ENCODE measurements around the gene FHDC1.

FHDC1 gene

DNA sequence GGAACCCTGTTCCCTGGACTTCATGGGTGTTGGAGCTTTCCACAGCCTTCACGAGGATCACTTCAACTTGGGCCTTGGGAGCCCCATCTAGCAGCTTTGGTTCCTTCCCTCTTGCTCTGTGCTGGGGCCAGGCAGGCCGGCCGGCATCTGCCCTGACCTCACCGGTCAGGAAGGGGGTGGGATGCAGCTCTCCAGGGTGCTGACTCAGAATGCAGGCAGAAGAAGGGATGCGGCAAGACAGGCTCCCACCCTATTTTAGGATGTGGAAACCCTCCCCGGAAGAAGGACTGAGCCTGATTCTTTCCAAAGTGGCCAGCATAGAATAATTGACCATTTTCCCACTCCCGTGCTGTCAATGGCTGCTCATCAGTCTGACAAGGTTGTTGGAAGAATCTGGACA, 47.1 kb downstream of the FHDC1 start:
- DNase-seq = no peak

DNA sequence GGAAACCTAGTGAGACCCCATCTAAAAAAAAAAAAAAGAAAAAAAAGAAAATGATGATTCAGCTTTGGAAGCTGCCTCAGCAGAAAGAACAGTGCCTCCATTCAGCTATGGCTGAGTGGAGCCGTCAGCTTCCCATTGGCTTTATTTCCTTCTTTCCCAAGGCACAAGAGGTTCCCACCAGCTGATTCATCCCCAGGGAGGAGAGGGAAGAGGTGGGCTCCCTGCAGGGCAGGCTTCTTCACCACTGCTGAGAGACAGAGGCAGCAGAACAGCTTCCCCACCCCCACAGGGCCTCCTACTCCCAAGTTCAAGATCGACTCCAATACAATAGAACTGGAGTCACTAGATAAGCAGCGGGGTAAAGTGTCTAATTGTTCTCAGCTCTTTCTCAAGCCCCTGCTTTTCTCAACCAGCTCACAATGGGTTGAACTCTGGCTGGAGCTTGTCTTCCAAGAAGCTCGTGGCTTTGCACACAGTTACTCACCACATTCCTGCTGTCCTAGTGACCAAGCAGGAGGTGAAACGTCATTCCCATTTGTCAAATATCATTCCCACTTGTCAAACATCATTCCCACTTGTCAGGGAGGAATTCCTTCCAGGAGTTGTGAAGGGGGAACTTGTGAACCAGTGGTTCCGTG, 47.8 kb downstream of the FHDC1 start:
- no peak for DNase-seq

GRCh38 chr4:152988721-152989553, 52.8 kb downstream of the FHDC1 start:
- DNase-seq = no peak

- DNase-seq = no peak
These were observed 53.4 kb downstream of the FHDC1 start for GRCh38 chr4:152989554-152989970.

DNA sequence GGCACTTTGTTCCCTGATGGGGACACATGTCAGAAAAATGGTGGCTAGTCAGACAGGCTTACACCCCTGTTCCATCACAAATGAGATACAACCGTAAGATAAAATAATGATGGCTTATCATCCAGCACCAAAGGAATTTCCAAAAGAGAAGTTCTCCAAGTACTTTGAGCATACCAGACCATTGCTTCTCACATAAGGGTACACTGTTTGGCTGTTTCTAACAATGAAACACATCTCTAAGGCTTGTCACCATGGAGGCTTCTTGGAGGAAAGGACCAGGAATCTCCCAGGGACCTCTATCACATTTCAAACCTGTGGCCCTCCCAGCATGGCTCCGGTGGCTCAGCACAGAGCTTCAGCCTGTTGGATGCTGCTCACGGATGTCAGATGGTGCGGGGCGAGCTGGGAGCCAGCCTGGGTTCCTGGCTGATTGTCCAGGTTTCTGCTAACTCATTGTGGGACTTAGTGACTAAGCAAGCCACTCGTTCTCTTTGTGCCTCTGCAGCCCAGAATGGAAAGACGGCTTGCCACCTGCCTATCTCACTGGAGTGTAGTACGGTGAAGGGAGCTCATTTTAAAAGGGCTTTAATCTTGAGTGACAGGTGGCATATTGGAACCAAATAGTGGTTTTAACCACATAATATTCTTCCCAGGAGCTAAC, 54.5 kb downstream of the FHDC1 start:
- no peak for DNase-seq

- no peak for DNase-seq
These were observed 55.3 kb downstream of the FHDC1 start for GRCh38 chr4:152991398-152991797.

- DNase-seq = no peak
These were observed 55.9 kb downstream of the FHDC1 start for GRCh38 chr4:152992027-152992426.

DNA sequence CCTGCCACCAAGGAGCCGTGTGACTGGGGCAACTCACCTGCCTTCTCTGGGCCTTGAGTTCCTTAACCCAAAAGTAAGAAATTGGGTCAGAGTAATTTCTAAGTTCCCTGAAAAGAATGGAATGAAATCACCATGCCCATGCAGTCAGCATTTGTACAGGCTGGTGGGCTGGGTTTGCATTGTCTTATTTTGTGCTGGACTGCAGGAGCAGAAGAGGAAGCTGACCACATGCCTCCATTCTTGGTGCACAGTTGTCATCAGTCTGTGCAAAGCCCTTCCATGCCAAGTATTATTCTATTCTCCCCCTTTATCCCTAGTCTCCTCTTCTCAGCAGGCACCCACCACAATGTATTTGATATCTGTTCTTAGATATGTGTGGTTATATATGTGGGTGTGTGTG, 56.3 kb downstream of the FHDC1 start:
- DNase-seq = no peak

DNA sequence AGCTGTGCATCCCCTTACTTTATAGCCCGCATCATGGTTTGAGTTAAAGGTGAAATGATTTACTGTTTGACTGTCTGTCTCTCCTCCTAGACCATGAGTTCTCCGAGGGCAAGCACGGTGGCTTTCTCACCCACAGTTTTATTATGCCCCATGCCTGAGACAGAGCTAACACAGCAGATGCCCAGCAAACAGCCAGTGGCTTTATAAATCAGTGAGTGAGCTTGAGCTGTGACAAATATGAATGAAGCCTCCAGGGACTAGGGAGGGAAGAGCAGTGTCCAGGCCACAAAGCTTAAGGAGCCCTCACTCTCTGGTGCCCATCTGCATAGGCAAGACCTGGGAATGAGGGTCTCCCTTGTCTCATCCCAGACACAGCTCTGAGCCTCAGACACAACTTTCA, 57.9 kb downstream of the FHDC1 start:
- no peak for DNase-seq

DNA sequence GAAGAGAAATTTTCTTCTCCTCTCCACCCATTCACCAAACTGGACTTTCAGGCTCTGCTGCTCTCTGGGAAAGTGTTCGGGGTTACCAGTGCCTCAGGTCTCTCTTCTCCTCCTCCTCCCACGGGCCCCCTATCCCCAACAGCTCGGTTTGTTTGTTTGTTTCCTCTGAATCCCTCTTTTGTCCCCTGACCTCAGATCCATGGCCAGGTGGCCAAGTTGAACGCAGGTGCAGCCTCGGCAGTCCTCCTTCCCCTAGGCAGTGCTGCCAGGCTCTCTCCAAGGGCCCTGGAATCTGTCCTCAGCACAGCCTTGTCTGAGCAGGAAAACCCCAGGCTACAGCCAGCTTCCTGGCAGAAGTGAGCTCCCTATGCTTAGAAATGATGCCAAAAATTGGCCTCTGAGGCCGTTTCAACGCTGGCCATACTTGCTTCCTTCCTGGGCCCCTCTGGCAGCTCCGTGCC, 60.0 kb downstream of the FHDC1 start:
- DNase-seq = no peak

- no peak for DNase-seq
These were observed 60.5 kb downstream of the FHDC1 start for GRCh38 chr4:152996672-152997071.

GRCh38 chr4:152997288-152997687, 61.2 kb downstream of the FHDC1 start:
- no peak for DNase-seq

- no peak for DNase-seq
These were observed 61.8 kb downstream of the FHDC1 start for GRCh38 chr4:152997771-152998487.

DNA sequence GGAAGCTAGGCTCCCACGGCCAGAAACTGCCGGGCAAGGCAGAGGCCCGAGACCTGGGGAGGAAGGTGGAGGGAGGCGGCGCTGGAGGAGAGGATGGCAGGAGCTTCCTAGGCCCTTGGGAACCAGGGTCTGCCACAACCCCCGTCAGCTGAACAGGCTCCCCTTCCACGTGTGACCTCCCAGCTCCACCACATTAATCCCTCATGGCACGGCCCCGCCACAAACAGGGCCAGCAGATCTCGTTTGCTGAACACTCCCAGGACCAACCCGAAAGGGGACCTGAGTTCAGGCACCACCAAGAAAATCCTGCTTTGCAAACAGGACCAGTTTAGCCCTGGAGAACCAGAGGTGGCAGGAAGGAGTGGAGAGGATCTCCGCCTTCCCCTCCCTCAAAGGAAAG, 62.7 kb downstream of the FHDC1 start:
- no peak for DNase-seq

DNA sequence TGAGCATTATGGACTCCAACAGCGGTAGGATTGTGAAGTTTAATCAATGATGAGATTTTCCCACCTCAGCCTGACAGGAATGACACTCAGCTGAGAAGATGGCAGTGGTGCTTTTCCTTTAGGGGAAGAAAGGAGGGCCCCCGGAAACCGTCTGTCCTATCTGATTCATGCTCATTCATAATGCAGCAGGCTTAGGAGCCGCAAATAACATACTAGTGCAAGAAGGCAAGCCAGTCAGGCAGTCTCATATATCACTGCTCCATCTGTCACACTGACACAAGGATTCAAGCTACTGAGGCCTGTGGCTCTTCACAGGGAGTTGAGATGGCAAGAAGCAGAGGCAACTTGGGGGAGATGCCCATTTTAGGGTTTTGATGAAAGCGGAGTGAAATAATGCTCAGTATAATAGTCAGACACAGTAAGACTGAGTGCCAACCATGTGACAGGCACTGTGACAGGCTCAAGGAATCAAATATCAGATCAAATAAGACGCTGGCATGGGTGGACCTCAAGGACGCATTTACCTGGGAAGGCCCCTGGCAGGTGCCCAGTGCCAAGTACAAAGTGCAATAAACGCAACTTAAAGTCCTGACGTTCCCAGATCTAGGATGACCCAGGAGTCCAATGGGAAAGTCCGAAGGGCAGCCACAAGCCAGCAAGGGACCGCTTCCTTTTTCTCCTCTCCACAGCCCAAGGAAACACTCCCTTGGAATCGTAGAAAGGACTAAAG, 63.4 kb downstream of the FHDC1 start:
- DNase-seq = no peak

- DNase-seq = no peak
These were observed 63.9 kb downstream of the FHDC1 start for GRCh38 chr4:153000076-153000420.

DNA sequence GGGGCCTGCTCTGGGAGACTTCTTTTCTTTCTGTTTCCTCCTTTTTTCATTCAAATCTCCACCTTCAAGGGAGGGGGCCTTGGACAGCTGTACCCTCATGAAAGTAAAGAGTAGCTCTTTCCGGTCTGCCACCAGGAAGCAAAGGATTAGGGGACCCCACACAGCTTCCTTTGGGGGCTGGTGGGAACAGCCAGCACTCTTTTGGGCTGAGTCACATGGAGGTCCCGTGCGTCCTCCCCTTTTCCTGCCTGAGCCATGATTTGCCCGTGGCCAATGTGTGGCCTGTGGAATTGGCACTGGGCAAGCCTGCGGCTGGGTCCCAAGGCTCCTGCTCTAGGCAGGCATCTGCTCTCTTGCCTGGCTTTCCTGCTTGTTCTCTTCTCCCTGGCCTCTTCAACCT, 65.5 kb downstream of the FHDC1 start:
- DNase-seq = no peak

- no peak for DNase-seq
These were observed 66.0 kb downstream of the FHDC1 start for GRCh38 chr4:153002110-153002509.

- DNase-seq = no peak
These were observed 68.1 kb downstream of the FHDC1 start for GRCh38 chr4:153004081-153004850.

- no peak for DNase-seq
These were observed 69.8 kb downstream of the FHDC1 start for GRCh38 chr4:153005899-153006381.

GRCh38 chr4:153008578-153009199, 72.6 kb downstream of the FHDC1 start:
- no peak for DNase-seq

Measured in left hindlimb (tissue), 1 donor.